ENCODE results near the gene C11orf52. TPM values are rescaled to one million over a fixed set of nuclear protein-coding genes. Genes with fewer than 3 reads are reported as not detected.

Gene C11orf52
- polyA plus RNA-seq, 3 donors: not detected

- DNase-seq: peak in 2 of 3 donors; percentile 26 to 43
- H3K27ac Mint-ChIP-seq: peak overlapping the region in 4 of 7 donors; percentile 18 to 70 (median 43)
- H3K27ac ChIP-seq (ENCODE audit: low read depth in 1 of 2, low read length in 2 of 2): peak overlapping the region in 1 of 2 donors; percentile 1
- H2AFZ ChIP-seq (ENCODE audit: insufficient read depth, low read depth, low read length, poor library complexity, severe bottlenecking): peak overlapping the region; percentile 46
- peaks cover 0 to 9% (median 3%) of the 10 kb centered on the region in 3 donors for H3K27me3 Mint-ChIP-seq (ENCODE audit: low read depth in 3 of 3)
- 29% methylated on average over 1 of the region's 2 CpGs for WGBS (ENCODE audit: insufficient coverage)
- H3K36me3 Mint-ChIP-seq: peaks cover 0 to 4% of the 10 kb centered on the region in 2 donors
- TF ChIP-seq, protein P1, sequence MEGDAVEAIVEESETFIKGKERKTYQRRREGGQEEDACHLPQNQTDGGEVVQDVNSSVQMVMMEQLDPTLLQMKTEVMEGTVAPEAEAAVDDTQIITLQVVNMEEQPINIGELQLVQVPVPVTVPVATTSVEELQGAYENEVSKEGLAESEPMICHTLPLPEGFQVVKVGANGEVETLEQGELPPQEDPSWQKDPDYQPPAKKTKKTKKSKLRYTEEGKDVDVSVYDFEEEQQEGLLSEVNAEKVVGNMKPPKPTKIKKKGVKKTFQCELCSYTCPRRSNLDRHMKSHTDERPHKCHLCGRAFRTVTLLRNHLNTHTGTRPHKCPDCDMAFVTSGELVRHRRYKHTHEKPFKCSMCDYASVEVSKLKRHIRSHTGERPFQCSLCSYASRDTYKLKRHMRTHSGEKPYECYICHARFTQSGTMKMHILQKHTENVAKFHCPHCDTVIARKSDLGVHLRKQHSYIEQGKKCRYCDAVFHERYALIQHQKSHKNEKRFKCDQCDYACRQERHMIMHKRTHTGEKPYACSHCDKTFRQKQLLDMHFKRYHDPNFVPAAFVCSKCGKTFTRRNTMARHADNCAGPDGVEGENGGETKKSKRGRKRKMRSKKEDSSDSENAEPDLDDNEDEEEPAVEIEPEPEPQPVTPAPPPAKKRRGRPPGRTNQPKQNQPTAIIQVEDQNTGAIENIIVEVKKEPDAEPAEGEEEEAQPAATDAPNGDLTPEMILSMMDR (IDR thresholded peaks at IDR 0.05): no peak
- intact Hi-C loops (cut with micrococcal nuclease): loop anchor here (10.0 kb wide), 2 partner anchors 162 to 1392 kb away; partner anchors contain the start of genes SDHD (in 1 of the 2), TIMM8B (in 1 of the 2) and TTC12 (in 1 of the 2)
- no peak overlapping the region for H3K9ac ChIP-seq (ENCODE audit: insufficient read depth, low read length, poor library complexity, severe bottlenecking)
- no peaks in the 10 kb centered on the region for H3K36me3 ChIP-seq (replicated peaks in 1 of 2; ENCODE audit: control insufficient read depth in 1 of 2, insufficient read depth in 2 of 2, low read length in 2 of 2)
- no peak overlapping the region for H3K4me2 ChIP-seq (replicated peaks; ENCODE audit: extremely low read depth, low read length, poor library complexity, severe bottlenecking)
- peaks cover 0 to 2% (median 0%) of the 10 kb centered on the region in 7 donors for H3K9me3 Mint-ChIP-seq
- no peak overlapping the region for H3K4me3 Mint-ChIP-seq
- peaks cover 26 to 41% of the 10 kb centered on the region in 2 donors for H3K4me1 ChIP-seq (ENCODE audit: control insufficient read depth in 1 of 2, insufficient read depth in 2 of 2, low read length in 2 of 2)
- no peaks in the 10 kb centered on the region for H3K27me3 ChIP-seq (ENCODE audit: control insufficient read depth in 2 of 2, insufficient read depth in 2 of 2, low read length in 2 of 2)
- no peak overlapping the region for H3K4me3 ChIP-seq (replicated peaks in 1 of 3; ENCODE audit: low read depth in 2 of 3, low read length in 3 of 3)
- no peaks in the 10 kb centered on the region for H4K20me1 ChIP-seq (ENCODE audit: insufficient read depth, low read length)
- no peaks in the 10 kb centered on the region for H3K9me3 ChIP-seq (replicated peaks in 1 of 2; ENCODE audit: control insufficient read depth in 1 of 2, insufficient read depth in 1 of 2, low read length in 2 of 2)
- peaks cover 33% of the 10 kb centered on the region for H3K4me1 Mint-ChIP-seq
- no peaks in the 10 kb centered on the region for H3K79me2 ChIP-seq (ENCODE audit: insufficient read depth, low read length)
Observed at GRCh38 chr11:111922803-111923202, 4.1 kb downstream of the C11orf52 start.

DNA sequence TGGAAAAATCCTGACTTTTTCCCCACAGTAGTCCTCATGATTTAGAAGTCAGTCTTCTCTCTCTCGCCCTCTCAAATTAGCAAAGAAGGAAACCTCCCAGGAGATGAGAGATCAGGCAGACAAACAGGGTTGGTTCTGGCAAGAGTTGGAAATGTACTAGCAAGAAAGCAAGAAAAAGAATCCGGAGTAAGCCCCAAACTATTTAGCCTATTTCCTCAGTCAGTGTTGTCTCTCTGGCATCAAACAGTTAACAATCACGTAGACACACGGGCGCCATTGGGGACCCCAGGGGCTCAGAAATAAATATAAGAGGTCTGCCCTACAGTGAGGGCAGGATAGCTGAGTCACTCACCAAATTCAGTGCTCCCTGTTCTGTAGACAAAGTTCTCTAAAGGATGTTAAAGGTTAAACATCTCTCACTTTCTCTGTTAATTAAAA lies 4.7 kb downstream of the C11orf52 start:
- Mint-ChIP-seq H3K4me1 (peaks cover 33% of the 10 kb centered on the region), H3K36me3 (peaks cover 0 to 4% of the 10 kb centered on the region in 2 donors), H3K4me3 (no peak overlapping the region), H3K27ac (peak overlapping the region in 6 of 7 donors; percentile 21 to 87 (median 60)), H3K27me3 (ENCODE audit: low read depth in 3 of 3) (peaks cover 0 to 9% (median 3%) of the 10 kb centered on the region in 3 donors), H3K9me3 (peaks cover 0 to 2% (median 0%) of the 10 kb centered on the region in 7 donors)
- intact Hi-C loops (cut with micrococcal nuclease): loop anchor here (10.0 kb wide), 2 partner anchors 161 to 1391 kb away; partner anchors contain the start of genes SDHD (in 1 of the 2), TIMM8B (in 1 of the 2) and TTC12 (in 1 of the 2)
- Histone ChIP-seq H3K4me2 (replicated peaks; ENCODE audit: extremely low read depth, low read length, poor library complexity, severe bottlenecking) (no peak overlapping the region), H3K4me1 (ENCODE audit: control insufficient read depth in 1 of 2, insufficient read depth in 2 of 2, low read length in 2 of 2) (peaks cover 26 to 41% of the 10 kb centered on the region in 2 donors), H3K79me2 (ENCODE audit: insufficient read depth, low read length) (no peaks in the 10 kb centered on the region), H2AFZ (ENCODE audit: insufficient read depth, low read depth, low read length, poor library complexity, severe bottlenecking) (peak overlapping the region; percentile 46), H3K27me3 (ENCODE audit: control insufficient read depth in 2 of 2, insufficient read depth in 2 of 2, low read length in 2 of 2) (no peaks in the 10 kb centered on the region), H3K27ac (ENCODE audit: low read depth in 1 of 2, low read length in 2 of 2) (peak overlapping the region in 1 of 2 donors; percentile 1), H3K9me3 (replicated peaks in 1 of 2; ENCODE audit: control insufficient read depth in 1 of 2, insufficient read depth in 1 of 2, low read length in 2 of 2) (no peaks in the 10 kb centered on the region), H4K20me1 (ENCODE audit: insufficient read depth, low read length) (no peaks in the 10 kb centered on the region), H3K4me3 (replicated peaks in 1 of 3; ENCODE audit: low read depth in 2 of 3, low read length in 3 of 3) (no peak overlapping the region), H3K9ac (ENCODE audit: insufficient read depth, low read length, poor library complexity, severe bottlenecking) (no peak overlapping the region), H3K36me3 (replicated peaks in 1 of 2; ENCODE audit: control insufficient read depth in 1 of 2, insufficient read depth in 2 of 2, low read length in 2 of 2) (no peaks in the 10 kb centered on the region)
- 56% methylated on average over 3 of the region's 5 CpGs for WGBS (ENCODE audit: insufficient coverage)
- no peak for DNase-seq
- TF ChIP-seq, protein P1 (IDR thresholded peaks at IDR 0.05): no peak
